Left lung (tissue), 10 donors: ENCODE measurements around the gene PARD6A. TPM values are rescaled to one million over a fixed set of nuclear protein-coding genes. Genes with fewer than 3 reads are reported as not detected.

Source experiments
- ATAC-seq: fragments of 200-7000 bp; cut with Tn5 transposase; one replicate; pipeline ENCODE4 v1.9.1; 2020; ENCODE audit warnings: moderate library complexity
- DNase-seq, 4 donors: peaks; one replicate each; pipeline ENCODE4 v3.0.0-alpha.2; 2013 to 2020
- H3K27ac ChIP-seq, 2 donors: fragments of 200-600 bp; sonication (generic) in 1 of 2; one replicate each; pipeline versions ENCODE4 v1.5.0 to v1.8.0; 2020 to 2021
- H3K27me3 ChIP-seq, 2 donors: fragments of 200-600 bp; sonication (generic) in 1 of 2; one replicate each; pipeline versions ENCODE4 v1.5.0 to v1.8.0; 2020 to 2021
- H3K36me3 ChIP-seq, 2 donors: fragments of 200-600 bp; sonication (generic) in 1 of 2; one replicate each; pipeline versions ENCODE4 v1.5.0 to v1.8.0; 2020 to 2021
- H3K4me1 ChIP-seq, 2 donors: fragments of 200-600 bp; one replicate each; pipeline ENCODE4 v1.8.0; 2021
- H3K4me3 ChIP-seq, 2 donors: fragments of 200-600 bp; sonication (generic) in 1 of 2; one replicate each; pipeline versions ENCODE4 v1.5.0 to v1.8.0; 2020 to 2021; ENCODE audit warnings: mild to moderate bottlenecking in 1 of 2
- H3K9me3 ChIP-seq, 2 donors: fragments of 200-600 bp; sonication (generic) in 1 of 2; one replicate each; pipeline versions ENCODE4 v1.5.0 to v1.8.0; 2020 to 2021
- intact Hi-C, 2 donors: fragments of 100-400 bp; cut with DNase I; formaldehyde crosslinking; loops; one replicate each; pipeline versions ENCODE4 v1.11.2 to v1.14.2; 2022
- polyA plus RNA-seq, 6 donors: library from polyadenylated mRNA; unstranded; fragments of 120-200 nt; gene quantifications; one replicate each; pipeline ENCODE4 v1.2.1, GENCODE V29; 2013; ENCODE audit not compliant: insufficient read length in 6 of 6
- total RNA-seq, 2 donors: library from RNA; stranded (reverse); fragmentation: NEBNext Ultra II Directional; extraction: Animal tissue kit (Norgen Biotek cat#: 25700); gene quantifications; one replicate each; pipeline ENCODE4 v1.2.1, GENCODE V29; 2021
- TF ChIP-seq, protein P1 (sequence below), 2 donors: fragments of 200-600 bp; sonication (generic) in 1 of 2; IDR thresholded peaks; one replicate each; pipeline versions ENCODE4 v1.5.0 to v1.8.0; 2021; ENCODE audit warnings: antibody characterized with exemption in 2 of 2
- donor health status: DM: no; HTN: yes; CAD: no.
- donor health status: DM: no; HTN: no; CAD: no.

Gene PARD6A
- total and polyA plus RNA-seq, 8 donors, result 1.4 to 4.1 (median 1.9) TPM

DNA sequence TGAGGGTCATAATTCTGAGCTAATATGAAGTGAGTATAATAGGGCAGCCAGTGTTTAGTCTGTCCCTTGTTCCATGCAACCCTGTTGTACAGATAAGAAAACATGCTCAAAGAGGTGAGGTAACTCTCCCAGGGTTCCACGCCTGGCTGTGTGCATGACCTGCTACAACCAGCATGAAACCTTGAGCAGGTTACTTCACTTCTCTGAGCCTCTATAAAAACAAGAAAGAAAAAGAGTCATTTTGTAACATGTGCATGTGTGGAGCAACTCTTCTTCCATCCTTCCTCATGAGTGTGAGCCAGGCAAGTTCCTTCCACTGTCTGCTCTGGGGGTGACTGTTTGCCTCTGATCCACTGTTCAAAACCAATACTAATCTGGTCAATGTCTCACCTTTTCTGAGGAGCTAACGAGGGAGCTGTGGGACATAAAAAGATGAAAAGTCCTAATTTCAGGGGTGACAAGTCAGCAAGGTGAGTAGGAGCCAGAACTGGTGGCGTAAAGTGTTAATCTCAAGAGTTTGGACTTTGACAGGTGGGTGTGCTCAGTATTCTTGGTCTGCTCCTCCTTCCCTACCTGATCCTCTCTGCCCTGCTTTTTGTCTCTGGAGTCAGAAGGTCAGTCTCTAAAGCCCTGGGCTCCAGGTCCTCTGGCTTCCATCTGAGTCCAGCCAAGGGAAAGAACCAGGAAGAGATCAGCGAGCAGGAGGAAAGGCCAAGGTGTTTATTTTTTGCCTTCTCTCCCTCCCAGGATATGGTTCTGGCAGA is 36.8 kb downstream of the PARD6A start:
- ATAC-seq (no peak), DNase-seq (no peak)
- H3K9me3 ChIP-seq, result no peaks in the 10 kb centered on the region
- H3K36me3 ChIP-seq, result peaks cover 0 to 8% of the 10 kb centered on the region in 2 donors
- TF ChIP-seq, protein P1, sequence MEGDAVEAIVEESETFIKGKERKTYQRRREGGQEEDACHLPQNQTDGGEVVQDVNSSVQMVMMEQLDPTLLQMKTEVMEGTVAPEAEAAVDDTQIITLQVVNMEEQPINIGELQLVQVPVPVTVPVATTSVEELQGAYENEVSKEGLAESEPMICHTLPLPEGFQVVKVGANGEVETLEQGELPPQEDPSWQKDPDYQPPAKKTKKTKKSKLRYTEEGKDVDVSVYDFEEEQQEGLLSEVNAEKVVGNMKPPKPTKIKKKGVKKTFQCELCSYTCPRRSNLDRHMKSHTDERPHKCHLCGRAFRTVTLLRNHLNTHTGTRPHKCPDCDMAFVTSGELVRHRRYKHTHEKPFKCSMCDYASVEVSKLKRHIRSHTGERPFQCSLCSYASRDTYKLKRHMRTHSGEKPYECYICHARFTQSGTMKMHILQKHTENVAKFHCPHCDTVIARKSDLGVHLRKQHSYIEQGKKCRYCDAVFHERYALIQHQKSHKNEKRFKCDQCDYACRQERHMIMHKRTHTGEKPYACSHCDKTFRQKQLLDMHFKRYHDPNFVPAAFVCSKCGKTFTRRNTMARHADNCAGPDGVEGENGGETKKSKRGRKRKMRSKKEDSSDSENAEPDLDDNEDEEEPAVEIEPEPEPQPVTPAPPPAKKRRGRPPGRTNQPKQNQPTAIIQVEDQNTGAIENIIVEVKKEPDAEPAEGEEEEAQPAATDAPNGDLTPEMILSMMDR (IDR thresholded peaks at IDR 0.05), result no peak
- peak overlapping the region in 1 of 2 donors; percentile 75 for H3K27ac ChIP-seq
- no peak overlapping the region for H3K4me3 ChIP-seq
- H3K27me3 ChIP-seq, result no peaks in the 10 kb centered on the region
- peaks cover 0 to 23% of the 10 kb centered on the region in 2 donors for H3K4me1 ChIP-seq
- intact Hi-C loops, result no loop called here

DNA sequence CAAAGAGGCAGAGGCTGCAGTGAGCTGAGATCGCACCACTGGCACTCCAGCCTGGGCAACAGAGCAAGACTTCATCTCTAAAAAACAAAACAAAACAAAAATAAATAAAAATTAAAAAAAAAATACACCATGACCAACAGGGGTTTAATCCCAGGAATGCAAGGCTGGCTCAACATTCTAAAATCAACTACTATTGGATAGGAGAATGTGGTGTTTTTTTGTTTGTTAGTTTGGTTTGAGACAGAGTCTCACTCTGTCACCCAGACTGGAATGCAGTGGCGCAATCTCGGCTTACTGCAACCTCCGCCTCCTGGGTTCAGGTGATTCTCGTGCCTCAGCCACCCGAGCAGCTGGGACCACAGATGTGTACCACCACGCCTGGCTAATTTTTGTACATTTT is 38.5 kb downstream of the PARD6A start:
- no peak for DNase-seq
- Histone ChIP-seq H3K9me3 (no peaks in the 10 kb centered on the region), H3K27me3 (no peaks in the 10 kb centered on the region), H3K27ac (no peak overlapping the region), H3K4me1 (peaks cover 0 to 28% of the 10 kb centered on the region in 2 donors), H3K4me3 (no peak overlapping the region), H3K36me3 (peaks cover 0 to 8% of the 10 kb centered on the region in 2 donors)
- TF ChIP-seq, protein P1 (IDR thresholded peaks at IDR 0.05), result no peak
- intact Hi-C loops, result no loop called here
- no peak for ATAC-seq

DNA sequence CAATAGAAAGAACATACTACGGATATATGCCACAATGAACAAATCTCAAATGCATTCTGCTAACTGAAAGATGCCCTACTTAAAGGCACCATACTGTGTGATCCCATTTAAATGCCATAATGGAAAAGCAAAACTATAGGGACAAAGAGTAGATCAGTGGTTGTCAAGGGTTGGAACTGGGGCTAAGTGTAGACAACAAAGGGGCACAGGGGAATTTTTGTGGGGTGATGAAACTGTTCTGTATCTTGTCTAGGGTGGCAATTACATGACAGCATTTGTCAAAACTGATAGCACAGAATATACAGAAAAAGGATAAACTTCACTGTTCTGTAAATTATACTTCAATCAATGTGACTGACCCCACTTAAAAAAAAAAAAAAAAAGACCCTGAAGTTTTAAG is 40.7 kb downstream of the PARD6A start:
- Histone ChIP-seq H3K27me3 (no peaks in the 10 kb centered on the region), H3K27ac (no peak overlapping the region), H3K4me3 (no peak overlapping the region), H3K9me3 (no peaks in the 10 kb centered on the region), H3K36me3 (peaks cover 0 to 8% of the 10 kb centered on the region in 2 donors), H3K4me1 (peaks cover 0 to 28% of the 10 kb centered on the region in 2 donors)
- DNase-seq, result no peak
- intact Hi-C loops, result no loop called here
- no peak for ATAC-seq
- TF ChIP-seq, protein P1 (IDR thresholded peaks at IDR 0.05), result no peak

DNA sequence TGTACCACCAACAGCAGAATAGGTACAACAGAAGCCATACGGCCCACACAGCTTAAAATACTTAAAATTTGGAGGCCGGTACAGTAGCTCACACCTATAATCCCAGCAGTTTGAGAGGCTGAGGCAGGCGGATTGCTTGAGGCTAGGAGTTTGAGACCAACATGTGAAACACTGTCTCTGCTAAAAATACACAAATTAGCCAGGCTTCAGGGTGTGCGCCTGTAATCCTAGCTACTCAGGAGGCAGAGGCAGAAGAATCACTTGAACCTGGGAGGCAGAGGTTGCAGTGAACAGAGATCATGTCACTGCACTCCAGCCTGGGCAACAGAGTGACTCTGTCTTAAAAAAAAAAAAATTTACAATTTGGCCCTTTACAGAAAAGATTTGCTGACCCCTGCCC is 41.4 kb downstream of the PARD6A start:
- Histone ChIP-seq H3K36me3 (peaks cover 0 to 8% of the 10 kb centered on the region in 2 donors), H3K27me3 (no peaks in the 10 kb centered on the region), H3K4me3 (no peak overlapping the region), H3K9me3 (no peaks in the 10 kb centered on the region), H3K27ac (no peak overlapping the region), H3K4me1 (peaks cover 0 to 22% of the 10 kb centered on the region in 2 donors)
- intact Hi-C loops, result no loop called here
- ATAC-seq, result no peak
- TF ChIP-seq, protein P1 (IDR thresholded peaks at IDR 0.05), result no peak
- no peak for DNase-seq

DNA sequence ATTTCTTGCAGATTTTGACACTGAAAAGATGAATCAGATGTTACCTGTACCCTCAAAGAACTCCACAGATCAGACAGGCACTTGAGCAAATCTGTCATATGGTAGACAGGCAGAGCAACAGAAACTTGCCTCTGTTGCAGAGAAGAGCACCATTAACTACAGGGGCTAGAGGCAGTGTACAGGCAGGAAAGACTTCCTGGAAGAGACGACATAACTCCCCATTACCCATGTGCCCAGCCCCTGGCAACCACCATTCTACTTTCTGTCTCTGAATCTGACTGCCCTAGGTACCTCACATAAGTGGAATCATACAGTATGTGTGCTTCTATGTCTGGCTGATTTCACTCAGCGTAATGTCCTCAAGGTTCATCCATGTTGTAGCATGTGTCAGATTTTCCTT is 42.9 kb downstream of the PARD6A start:
- TF ChIP-seq, protein P1 (IDR thresholded peaks at IDR 0.05), result no peak
- intact Hi-C loops, result no loop called here
- DNase-seq (no peak), ATAC-seq (no peak)
- Histone ChIP-seq H3K36me3 (peaks cover 0 to 4% of the 10 kb centered on the region in 2 donors), H3K9me3 (no peaks in the 10 kb centered on the region), H3K4me3 (no peak overlapping the region), H3K27ac (peak overlapping the region in 1 of 2 donors; percentile 23), H3K27me3 (no peaks in the 10 kb centered on the region), H3K4me1 (peaks cover 0 to 8% of the 10 kb centered on the region in 2 donors)
